Measurements from ENCODE around the gene C5orf15. TPM values are rescaled to one million over a fixed set of nuclear protein-coding genes. Genes with fewer than 3 reads are reported as not detected.

C5orf15 gene
- total and polyA plus RNA-seq, 4 donors = 21.6 to 118 (median 40.0) TPM

- Histone ChIP-seq H3K9me3 (ENCODE audit: control insufficient read depth in 4 of 4, insufficient read depth in 3 of 4, low read length in 3 of 4) (no peaks in the 10 kb centered on the region), H3K4me1 (ENCODE audit: control insufficient read depth in 5 of 5, insufficient read depth in 5 of 5, low read length in 5 of 5) (peaks cover 20 to 38% (median 28%) of the 10 kb centered on the region in 5 donors), H3K36me3 (ENCODE audit: control insufficient read depth in 4 of 4, insufficient read depth in 4 of 4, low read length in 4 of 4) (peaks cover 4 to 13% (median 7%) of the 10 kb centered on the region in 4 donors), H3K27ac (ENCODE audit: low read depth in 1 of 2, low read length in 1 of 2) (peak overlapping the region in 1 of 2 donors; percentile 5), H3K4me3 (no peak overlapping the region), H3K27me3 (ENCODE audit: control insufficient read depth in 3 of 3, insufficient read depth in 3 of 3, low read length in 2 of 3) (no peaks in the 10 kb centered on the region), H3K9ac (ENCODE audit: insufficient read depth in 1 of 2, low read length in 2 of 2) (no peak overlapping the region)
- DNase-seq (no peak), ATAC-seq (ENCODE audit: insufficient read depth, low FRiP score) (no peak)
- TF ChIP-seq, protein P1, sequence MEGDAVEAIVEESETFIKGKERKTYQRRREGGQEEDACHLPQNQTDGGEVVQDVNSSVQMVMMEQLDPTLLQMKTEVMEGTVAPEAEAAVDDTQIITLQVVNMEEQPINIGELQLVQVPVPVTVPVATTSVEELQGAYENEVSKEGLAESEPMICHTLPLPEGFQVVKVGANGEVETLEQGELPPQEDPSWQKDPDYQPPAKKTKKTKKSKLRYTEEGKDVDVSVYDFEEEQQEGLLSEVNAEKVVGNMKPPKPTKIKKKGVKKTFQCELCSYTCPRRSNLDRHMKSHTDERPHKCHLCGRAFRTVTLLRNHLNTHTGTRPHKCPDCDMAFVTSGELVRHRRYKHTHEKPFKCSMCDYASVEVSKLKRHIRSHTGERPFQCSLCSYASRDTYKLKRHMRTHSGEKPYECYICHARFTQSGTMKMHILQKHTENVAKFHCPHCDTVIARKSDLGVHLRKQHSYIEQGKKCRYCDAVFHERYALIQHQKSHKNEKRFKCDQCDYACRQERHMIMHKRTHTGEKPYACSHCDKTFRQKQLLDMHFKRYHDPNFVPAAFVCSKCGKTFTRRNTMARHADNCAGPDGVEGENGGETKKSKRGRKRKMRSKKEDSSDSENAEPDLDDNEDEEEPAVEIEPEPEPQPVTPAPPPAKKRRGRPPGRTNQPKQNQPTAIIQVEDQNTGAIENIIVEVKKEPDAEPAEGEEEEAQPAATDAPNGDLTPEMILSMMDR (IDR thresholded peaks at IDR 0.05; ENCODE audit: control extremely low read depth, extremely low read depth) = no peak
- 81 to 82% methylated on average over 8 of the region's 8 CpGs for WGBS, 2 donors
Measured at GRCh38 chr5:133995341-133995740, 26.9 kb upstream of the C5orf15 start.

GRCh38 chr5:133994990-133995333, 26.5 kb upstream of the C5orf15 start:
- Histone ChIP-seq H3K4me3 (no peak overlapping the region), H3K27ac (ENCODE audit: low read depth in 1 of 2, low read length in 1 of 2) (peak overlapping the region in 1 of 2 donors; percentile 5), H3K27me3 (ENCODE audit: control insufficient read depth in 3 of 3, insufficient read depth in 3 of 3, low read length in 2 of 3) (no peaks in the 10 kb centered on the region), H3K4me1 (ENCODE audit: control insufficient read depth in 5 of 5, insufficient read depth in 5 of 5, low read length in 5 of 5) (peaks cover 20 to 36% (median 28%) of the 10 kb centered on the region in 5 donors), H3K9ac (ENCODE audit: insufficient read depth in 1 of 2, low read length in 2 of 2) (no peak overlapping the region), H3K36me3 (ENCODE audit: control insufficient read depth in 4 of 4, insufficient read depth in 4 of 4, low read length in 4 of 4) (peaks cover 7 to 17% (median 10%) of the 10 kb centered on the region in 4 donors), H3K9me3 (ENCODE audit: control insufficient read depth in 4 of 4, insufficient read depth in 3 of 4, low read length in 3 of 4) (no peaks in the 10 kb centered on the region)
- WGBS, 2 donors = 86 to 91% methylated on average over 6 of the region's 6 CpGs
- TF ChIP-seq, protein P1 (IDR thresholded peaks at IDR 0.05; ENCODE audit: control extremely low read depth, extremely low read depth) = no peak
- DNase-seq (no peak), ATAC-seq (ENCODE audit: insufficient read depth, low FRiP score) (no peak)

GRCh38 chr5:133994297-133994989, 26.0 kb upstream of the C5orf15 start:
- H3K27ac ChIP-seq (ENCODE audit: low read depth in 1 of 2, low read length in 1 of 2) = peak overlapping the region in 1 of 2 donors; percentile 5
- TF ChIP-seq, protein P1 (IDR thresholded peaks at IDR 0.05; ENCODE audit: control extremely low read depth, extremely low read depth) = no peak
- H3K4me3 ChIP-seq = no peak overlapping the region
- no peaks in the 10 kb centered on the region for H3K9me3 ChIP-seq (ENCODE audit: control insufficient read depth in 4 of 4, insufficient read depth in 3 of 4, low read length in 3 of 4)
- no peak overlapping the region for H3K9ac ChIP-seq (ENCODE audit: insufficient read depth in 1 of 2, low read length in 2 of 2)
- WGBS, 2 donors = 75 to 88% methylated on average over 9 of the region's 9 CpGs
- peaks cover 20 to 31% (median 28%) of the 10 kb centered on the region in 5 donors for H3K4me1 ChIP-seq (ENCODE audit: control insufficient read depth in 5 of 5, insufficient read depth in 5 of 5, low read length in 5 of 5)
- DNase-seq (no peak), ATAC-seq (ENCODE audit: insufficient read depth, low FRiP score) (no peak)
- H3K36me3 ChIP-seq (ENCODE audit: control insufficient read depth in 4 of 4, insufficient read depth in 4 of 4, low read length in 4 of 4) = peaks cover 7 to 20% (median 13%) of the 10 kb centered on the region in 4 donors
- H3K27me3 ChIP-seq (ENCODE audit: control insufficient read depth in 3 of 3, insufficient read depth in 3 of 3, low read length in 2 of 3) = no peaks in the 10 kb centered on the region

All from lung (tissue), 12 donors.